GM10266 (cell line): ENCODE measurements around the gene LMF2.

Experiments used
- DNase-seq: peaks from one replicate; pipeline ENCODE4 v3.0.0; 2012; ENCODE audit errors: extremely low spot score
- TF ChIP-seq, protein P1 (sequence below): IDR thresholded peaks from 2 replicates; pipeline ENCODE4 v1.5.1; 2012; ENCODE audit warnings: mild to moderate bottlenecking, low read depth; ENCODE audit not compliant: control insufficient read depth, insufficient read depth; ENCODE audit errors: missing control alignments

LMF2 gene

DNA sequence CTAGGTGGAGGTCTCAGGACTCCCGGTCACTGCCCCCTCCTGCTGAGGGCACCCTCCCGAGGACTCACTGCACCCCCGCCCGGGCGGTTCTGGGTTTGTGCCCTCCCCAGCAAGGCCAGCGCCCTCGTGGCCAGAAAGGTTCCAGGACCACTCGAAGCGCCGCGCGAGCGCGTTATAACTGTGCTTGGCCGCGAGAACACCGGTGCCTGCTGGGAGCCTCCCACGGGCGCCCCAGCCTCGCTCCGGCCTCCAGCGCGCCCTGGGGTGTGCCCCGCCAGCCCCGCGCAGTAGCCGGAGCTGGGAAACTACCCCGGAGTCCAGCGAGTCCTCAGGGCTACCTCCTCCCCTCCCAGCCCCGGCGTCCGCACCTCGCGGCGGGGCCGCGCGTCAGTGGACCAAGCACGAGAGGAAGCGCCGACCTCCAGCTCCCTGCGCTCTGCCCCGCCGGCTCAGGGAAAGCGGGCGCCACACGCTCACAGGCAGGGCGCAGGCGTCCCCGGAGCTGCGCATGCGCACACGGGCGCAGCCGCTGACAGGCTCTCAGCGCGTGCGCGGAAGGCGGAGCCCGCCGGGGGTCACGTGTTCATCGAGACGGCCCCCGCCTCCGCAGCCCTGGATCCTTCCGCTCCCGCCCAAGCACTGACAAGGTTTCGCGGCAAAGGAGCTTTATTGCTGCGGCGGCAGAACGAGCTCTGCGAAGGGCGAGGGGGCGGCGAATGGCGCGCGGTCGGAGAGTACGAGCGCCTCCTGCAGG lies 17.8 kb upstream of the LMF2 start, which contains the start of gene SCO2:
TSS of gene SCO2 (minus strand) at position 495 of the 754 bp plus-strand sequence. CDS start 1,187 bp downstream, outside the sequence.
- TF ChIP-seq, protein P1, sequence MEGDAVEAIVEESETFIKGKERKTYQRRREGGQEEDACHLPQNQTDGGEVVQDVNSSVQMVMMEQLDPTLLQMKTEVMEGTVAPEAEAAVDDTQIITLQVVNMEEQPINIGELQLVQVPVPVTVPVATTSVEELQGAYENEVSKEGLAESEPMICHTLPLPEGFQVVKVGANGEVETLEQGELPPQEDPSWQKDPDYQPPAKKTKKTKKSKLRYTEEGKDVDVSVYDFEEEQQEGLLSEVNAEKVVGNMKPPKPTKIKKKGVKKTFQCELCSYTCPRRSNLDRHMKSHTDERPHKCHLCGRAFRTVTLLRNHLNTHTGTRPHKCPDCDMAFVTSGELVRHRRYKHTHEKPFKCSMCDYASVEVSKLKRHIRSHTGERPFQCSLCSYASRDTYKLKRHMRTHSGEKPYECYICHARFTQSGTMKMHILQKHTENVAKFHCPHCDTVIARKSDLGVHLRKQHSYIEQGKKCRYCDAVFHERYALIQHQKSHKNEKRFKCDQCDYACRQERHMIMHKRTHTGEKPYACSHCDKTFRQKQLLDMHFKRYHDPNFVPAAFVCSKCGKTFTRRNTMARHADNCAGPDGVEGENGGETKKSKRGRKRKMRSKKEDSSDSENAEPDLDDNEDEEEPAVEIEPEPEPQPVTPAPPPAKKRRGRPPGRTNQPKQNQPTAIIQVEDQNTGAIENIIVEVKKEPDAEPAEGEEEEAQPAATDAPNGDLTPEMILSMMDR: peak; percentile 86
- peak; percentile 99 for DNase-seq

DNA sequence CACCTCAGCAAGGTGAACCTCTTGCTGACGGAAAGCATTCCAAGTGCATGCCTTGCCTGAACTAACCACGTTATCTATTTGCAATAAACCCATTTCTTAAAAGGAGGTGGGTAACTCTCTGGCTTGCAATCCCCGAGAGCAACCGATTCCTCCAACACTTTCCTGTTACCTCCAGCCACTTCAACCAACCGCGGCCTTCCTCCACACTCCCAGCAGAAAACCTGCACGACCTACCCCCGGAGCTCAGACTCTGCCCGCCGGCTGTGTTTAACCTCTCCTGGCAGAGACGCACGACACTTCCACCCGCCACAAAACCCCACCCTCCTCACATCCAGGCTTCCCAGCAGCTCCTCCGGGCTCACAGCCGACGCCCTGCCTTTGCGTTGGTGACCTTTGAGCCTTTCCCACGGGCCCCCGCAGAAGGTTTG lies 17.2 kb upstream of the LMF2 start:
- TF ChIP-seq, protein P1: no peak
- DNase-seq: no peak

DNA sequence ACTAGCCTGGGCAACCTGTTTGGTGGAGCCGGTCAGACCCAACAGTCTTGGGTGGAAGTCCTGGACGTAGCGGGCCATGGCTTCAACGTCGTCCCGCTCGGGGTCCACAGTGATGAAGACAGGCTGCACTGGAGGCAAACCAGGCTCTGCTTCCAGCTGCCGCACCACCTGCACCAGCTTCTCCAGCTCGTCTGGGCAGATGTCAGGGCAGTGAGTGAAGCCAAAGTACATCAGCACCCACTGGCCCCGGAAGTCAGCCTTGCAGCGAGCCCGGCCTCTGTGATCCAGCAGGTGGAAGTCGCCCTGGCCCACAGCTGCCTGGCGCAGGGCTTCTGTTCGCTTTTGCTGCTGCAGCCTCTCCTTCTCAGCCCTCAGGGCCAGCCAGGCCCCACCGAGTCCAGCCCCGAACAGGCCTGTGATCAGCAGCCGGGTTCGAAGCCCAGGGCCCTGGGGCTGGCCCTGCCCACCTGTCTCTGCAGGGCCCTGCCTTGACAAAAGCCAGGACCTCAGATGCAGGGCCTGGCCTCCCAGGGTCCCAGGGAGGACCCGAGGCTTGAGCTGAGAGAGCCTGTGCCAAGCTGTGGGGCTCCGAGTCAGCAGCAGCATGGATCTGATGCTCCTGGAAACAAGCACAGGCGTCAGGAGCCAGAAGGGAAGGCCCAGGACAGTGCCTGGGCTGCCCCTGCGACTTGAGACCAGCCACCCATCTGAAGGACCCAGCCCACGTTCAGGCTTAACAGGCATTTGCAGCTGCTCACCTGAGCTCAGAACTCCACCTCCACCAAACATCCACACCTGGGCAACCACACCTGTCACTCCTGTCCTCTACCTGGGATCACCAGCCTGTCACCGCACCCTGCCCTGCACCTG lies 16.5 kb upstream of the LMF2 start:
- DNase-seq: no peak
- TF ChIP-seq, protein P1: no peak

DNA sequence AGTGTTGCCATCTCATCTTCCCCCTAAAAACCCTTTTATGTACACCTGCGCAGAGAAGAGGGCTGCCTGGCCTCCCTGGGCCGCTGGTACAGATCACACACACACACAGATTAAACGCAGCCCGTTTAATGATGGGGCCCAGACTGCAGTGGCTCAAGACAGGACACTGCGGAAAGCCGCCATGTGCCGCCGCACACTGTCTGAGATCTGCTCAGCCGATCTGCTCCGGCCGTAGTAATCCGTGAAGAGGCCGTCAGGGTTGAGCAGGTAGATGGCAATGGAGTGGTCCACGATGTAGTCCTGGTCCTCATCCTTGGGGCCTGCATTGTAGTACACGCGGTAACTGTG lies 15.9 kb upstream of the LMF2 start:
- DNase-seq: no peak
- TF ChIP-seq, protein P1: no peak

DNA sequence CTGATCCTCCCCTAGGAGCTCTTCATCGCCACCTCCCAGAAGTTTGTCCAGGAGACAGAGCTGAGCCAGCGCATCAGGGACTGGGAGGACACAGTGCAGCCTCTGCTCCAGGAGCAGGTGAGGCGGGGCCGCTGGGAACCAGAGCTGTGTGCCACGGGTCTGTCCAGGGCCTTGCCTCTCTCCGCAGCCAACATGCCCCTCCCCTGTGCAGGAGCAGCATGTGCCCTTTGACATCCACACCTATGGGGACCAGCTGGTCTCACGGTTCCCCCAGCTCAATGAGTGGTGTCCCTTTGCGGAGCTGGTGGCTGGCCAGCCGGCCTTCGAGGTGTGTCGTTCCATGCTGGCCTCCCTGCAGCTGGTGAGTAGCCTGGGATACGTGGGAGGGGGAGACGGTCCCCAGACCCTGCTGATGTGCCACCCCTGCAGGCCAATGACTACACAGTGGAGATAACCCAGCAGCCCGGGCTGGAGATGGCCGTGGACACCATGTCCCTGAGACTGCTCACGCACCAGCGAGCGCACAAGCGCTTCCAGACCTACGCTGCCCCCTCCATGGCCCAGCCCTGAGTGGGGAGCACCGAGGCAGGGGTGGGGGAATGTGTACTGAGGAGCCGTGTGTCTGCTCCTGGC lies 15.4 kb upstream of the LMF2 start:
- DNase-seq: no peak
- TF ChIP-seq, protein P1: no peak

DNA sequence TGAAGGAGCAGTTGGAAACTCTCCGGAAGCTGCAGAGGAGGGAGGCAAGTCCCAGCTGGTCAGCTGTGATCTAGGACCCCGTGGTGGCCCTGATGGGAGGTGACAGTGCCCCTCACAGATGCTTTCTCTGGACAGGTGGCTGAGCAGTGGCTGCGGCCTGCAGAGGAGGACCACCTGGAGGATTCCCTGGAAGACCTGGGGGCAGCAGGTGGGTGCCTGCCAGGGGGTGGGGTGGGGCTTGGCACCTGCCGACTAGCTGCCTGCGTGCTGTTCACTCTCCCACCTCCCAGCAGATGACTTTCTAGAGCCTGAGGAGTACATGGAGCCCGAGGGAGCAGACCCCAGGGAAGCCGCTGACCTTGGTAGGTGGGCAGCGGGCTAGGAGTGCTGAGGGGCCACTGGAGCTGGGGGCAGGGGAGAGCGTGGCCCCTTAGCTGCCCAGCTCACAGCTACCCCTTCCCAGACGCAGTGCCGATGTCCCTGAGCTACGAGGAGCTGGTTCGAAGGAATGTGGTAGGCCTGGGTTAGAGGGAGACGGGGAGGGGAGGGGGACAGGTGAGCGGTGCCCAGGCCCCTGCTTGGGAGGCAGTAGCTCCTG lies 14.8 kb upstream of the LMF2 start:
- TF ChIP-seq, protein P1: no peak
- DNase-seq: no peak

DNA sequence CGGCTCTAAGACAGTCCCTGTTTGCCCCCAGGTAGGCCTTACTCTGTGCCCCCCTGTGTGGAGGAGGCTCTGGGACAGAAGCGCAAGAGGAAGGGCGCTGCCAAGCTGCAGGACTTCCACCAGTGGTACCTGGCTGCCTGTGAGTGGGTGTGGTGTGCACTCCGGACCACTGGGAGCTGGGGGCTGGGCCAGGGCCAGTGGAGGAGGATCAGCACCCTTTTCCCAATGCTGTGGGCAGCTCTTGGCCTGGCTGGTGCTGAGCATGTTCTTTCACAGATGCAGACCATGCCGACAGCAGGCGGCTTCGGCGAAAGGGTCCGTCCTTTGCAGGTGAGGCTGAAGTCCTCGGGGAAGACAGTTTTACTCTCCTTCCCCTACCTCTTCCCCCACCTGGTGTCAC lies 14.2 kb upstream of the LMF2 start:
- TF ChIP-seq, protein P1: no peak
- DNase-seq: no peak
